Activated T-cell treated with anti-CD3 and anti-CD28 coated beads for 1 hour (primary cell): ENCODE results near the gene RAP1A.
"Not testable (repeated sequence)": the region's sequence is repeated elsewhere in the genome, so short reads cannot be mapped to it uniquely, and the experiment has no call there.

Experiments used
- DNase-seq: peaks from one replicate; pipeline ENCODE4 v3.0.0-alpha.2; 2020; ENCODE audit warnings: low read depth

The RAP1A gene

DNA sequence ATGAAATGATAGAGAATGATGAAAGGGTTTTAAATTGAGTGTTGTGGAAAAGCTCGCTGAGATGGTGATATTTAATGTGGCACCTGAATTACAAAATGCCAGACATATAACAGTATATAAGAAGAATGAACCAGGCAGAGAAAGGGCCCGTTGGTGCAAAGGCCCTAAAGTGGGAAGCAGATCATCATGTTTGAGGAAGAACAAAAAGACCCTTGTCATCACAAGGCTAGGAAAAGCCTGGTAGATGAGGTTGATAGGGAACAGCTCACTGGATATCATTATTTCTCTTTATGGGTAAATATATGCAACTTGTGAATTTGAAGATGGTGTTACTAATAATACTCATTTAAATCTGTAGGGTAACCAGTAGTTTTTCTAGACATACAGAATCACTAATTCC lies 11.0 kb downstream of the RAP1A start:
- no peak for DNase-seq

DNA sequence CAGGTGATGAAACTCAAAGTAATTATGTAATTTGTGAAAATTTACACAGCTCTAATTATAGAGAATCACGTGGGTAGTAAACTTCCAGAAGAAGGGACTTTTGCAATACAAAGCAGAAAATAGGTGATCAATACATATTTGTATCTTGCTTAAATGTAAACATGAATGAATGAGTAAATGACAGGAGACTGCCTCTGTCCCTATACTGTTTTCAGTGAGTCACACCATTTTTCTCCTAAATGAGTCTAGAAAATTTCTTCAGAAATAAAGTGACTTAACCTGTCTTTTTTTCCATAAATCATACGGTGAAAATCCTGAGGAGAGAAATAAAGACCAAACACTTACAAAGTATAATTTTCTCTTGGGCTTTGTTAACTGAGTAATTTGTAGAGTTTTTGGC lies 11.9 kb downstream of the RAP1A start:
- DNase-seq: no peak

DNA sequence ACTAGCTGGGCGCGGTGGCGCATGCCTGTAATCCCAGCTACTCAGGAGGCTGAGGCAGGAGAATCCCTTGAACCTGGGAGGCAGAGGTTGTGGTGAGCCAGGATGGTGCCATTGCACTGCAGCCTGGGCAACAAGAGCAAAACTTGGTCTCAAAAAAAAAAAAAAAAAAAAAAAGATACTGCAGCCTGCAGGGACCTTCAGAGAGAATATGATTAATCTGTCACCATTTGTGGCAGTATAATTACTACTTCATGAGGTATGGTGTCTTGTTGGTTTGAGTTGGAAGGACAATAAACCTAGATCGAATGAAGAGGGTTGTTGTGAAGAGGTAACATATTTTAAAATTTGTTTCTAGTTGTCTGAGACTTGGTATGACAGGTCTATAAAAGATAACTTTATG lies 13.2 kb downstream of the RAP1A start:
- DNase-seq: not testable (repeated sequence)

DNA sequence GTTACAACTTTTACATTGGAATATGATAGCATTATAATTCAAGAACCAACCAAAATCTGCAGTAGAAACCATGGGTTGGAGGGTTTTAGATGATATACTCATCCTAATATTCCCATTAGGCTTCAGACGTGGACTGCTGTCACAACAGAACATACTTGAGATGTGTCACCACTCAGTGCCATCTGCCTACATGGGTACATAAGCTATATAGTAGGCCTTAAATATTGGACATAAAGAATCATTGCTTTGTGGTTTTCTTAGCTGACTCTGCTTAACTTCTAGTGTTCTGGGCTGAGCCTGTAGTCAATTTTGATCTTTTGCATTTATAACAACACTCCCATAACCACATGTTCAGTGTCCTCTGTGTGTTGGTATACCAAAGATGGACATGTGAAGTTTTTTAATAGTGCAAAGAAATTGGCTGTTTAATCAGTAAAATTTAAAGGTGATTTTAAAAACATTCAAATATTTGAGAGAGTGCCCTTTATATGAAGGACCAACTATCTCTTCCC lies 14.2 kb downstream of the RAP1A start:
- no peak for DNase-seq

DNA sequence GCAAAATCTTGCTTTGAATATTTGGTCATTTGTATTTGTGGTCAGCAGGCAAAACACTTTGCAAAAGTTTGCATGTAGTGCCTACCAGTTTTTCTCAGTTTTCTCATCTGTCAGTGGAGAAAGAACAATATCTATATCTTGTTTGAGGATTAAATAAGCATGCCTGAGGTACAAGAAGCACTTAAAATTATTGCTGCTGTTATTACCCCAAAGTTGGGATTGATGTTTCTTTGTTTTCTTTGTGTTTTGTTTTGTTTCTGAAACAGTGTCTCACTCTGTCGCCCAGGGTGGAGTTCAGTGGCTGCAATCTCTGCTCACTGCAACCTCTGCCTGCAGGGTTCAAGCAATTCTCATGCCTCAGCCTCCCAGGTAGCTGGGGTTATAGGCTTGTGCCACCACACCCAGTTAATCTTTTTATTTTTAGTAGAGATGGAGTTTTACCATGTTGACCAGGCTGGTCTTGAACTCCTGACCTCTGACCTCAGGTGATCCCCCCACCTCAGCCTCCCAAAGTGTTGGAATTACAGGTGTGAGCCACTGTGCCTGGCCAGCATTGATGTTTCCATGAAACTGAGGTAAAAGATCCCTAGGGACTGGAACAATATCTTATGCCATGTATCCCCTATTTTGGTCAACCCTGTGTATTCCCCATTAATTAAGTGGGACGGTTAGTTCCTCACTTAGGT lies 15.9 kb downstream of the RAP1A start:
- no peak for DNase-seq

DNA sequence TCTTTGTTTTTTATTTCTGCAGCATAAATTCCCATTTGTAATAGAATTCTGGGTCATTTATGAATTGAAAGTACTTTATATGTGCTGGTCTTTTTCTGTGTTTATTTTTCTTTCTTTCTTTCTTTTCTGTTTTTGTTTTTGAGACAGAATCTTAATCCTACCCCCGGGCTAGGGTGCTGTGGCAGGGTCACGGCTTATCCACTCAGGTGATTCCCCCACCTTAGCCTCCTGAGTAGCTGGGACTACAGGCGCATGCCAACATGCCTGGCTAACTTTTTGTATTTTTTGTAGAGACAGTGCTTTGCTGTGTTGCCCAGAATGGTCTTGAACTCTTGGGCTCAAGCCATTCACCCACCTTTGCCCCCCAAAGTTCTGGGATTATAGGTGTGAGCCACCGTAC lies 18.7 kb downstream of the RAP1A start:
- DNase-seq: no peak

DNA sequence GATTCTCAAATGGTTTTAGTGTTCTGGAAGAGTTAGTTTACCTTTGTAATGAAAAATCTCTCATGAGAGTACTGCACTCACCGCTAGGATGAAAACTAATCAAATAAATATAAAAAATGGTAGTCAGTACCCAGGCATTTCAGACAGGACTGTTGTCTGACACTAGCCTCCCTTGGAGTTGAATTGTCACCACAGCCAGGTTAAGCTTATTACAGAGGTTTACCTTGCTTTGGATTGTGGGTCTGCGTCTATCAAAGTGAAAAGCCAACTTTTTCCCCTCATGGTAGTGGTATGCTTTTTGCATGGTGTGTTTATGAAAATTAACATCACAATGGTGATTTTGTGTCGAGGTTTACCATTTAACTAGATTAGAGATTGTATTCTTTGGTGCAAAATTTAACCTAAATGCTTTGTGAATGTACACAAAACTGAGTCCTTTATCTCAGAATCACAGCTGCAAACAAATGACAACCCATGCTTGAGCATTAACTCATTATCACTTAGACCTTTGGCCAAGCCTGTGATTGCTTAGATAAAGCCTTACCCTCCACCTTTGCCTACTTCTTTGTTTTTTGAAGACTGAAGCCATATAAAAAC lies 20.1 kb downstream of the RAP1A start:
- no peak for DNase-seq

DNA sequence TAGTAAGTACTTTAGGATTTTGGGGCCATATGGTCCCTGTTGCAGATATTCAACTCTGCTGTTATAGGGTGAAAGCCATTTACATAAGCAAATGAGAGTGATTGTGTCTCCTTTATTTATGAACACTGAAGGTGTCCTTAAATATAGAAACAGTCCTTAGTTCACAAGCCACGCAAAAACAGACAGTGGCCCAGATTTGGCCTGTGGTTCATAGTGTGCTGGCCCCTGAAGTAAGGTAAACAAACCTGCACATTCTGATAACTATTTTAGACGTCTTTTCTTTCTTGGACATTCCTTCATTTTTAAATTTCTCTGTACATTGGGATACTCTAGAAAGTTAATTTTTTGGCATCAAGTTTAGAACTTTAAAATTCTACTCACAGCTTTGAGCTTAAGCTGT lies 23.5 kb downstream of the RAP1A start:
- no peak for DNase-seq

DNA sequence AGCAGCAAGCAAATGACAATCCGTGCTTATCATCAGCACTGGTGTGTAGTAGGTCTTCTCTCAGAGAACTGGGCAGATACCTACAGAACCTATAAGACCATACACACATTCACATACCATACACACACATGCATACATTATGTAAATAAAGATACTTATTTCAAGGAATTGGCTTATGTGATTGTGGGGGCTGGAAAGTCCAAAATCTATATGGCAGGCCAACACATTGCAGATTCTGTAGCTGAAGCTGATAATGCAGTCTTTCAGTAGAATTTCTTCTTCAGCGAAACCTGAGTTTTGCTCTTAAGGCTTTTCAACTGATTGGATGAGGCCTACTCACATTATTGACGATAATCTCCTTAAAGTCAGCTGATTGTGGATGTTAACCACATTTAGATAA lies 24.1 kb downstream of the RAP1A start:
- DNase-seq: no peak

DNA sequence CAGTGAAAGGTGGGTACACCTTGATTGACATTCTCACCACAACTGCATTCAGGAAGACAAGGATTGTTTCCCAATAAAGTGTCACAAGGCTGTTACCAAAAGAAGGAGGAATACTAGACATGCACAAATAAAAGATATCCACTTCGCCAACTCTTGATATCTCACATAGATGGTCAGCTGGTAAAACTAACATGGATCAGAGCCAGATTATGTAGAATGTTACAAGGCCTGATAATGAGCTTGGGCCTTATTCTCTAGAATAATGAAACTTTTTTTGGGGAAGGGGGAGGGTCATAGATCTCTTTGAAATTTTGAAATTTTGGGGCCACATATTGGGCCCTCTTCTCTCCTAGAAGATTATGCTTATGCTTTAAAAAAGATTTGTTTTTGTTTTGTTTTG lies 24.9 kb downstream of the RAP1A start:
- DNase-seq: no peak

DNA sequence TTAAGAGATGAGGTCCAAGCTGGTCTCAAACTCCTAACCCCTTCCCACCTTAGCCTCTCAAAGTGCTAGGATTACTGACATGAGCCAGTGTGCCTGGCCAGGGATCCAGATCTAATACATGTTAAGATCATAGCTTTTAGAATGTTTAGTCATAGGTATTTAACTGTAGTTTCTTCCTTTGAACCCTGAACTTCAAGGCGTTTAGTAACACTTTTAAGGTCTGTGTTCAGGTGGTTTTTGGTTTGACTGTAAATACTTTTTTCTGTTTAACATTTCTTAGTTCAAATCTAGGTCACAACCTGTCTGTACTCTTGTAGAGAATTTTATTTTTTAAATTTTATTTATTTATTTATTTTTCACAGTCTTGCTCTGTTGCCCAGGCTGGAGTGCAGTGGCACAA lies 28.1 kb downstream of the RAP1A start:
- DNase-seq: no peak

DNA sequence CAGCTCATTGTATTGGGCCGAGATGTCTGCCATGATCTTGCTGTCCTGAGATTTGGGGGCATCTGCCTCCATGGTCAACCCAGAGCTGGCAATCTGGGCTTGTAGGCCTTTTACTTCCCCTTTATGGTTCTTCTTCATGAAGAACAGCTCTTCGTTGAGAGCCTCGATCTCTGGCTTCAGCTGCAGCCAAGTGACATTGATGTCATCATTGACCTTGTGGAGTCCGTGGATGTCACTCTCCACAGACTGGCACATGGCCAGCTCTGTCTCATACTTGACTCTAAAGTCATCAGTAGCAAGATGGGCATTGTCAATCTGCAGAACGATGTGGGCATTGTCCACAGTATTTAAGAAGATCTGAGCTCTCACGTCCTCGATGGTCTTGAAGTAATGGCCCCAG lies 29.2 kb downstream of the RAP1A start:
- DNase-seq: no peak

DNA sequence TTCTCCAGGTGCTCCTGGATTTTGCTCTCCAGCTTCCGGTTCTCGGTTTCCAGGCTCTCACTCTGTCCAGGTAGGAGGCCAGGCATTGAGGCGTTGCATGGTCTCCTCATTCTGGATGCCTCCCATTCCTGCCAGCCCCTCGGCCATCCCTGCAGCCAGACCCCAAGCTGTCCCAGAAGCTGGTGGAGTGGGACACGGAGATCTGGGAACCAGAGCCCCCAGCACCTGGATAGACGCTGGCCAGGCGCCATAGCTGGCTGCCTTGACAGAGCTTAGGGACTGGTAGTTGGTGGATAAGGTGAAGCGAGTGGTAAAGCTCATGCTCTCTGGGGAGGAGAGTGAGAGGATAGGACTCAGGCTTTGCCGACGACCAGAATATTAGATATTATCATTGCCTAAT lies 29.6 kb downstream of the RAP1A start:
- DNase-seq: no peak

DNA sequence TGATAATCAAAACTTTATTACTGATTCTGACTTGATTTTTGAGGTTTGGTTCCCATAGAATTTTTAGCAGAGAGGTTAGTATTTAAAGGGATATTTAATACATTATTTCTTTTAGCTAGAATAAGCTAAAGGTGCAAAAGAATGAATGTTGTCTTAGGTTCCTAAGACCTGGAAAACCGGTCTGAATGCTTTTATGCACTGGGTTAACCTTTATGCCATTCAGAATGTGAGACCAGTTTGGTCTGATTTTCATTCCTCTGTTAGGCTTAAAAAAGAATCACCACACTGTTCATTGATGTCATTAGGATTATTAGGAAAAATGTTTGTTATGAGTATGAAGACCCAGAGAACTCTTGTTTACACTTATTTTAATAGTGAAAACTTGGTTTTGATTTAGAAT lies 30.1 kb downstream of the RAP1A start:
- DNase-seq: no peak

DNA sequence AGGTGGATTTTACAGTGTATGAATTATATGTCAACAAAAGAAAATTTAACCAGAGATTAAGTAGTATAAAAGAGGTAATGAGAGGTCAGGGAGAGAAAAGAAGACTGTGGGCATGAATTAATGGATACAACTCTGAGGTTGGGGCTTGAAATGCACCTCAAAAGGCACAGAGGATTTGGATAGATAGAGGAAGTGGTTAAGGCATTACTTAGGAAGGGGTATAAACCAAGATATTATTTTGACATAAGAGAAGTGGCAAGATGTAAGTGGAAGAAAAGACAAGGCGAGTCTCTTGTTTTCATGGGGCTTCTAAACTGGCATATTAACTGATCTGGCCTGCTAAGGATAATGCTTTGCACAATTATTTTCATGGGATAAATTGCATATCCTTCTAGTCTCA lies 34.1 kb downstream of the RAP1A start:
- no peak for DNase-seq

DNA sequence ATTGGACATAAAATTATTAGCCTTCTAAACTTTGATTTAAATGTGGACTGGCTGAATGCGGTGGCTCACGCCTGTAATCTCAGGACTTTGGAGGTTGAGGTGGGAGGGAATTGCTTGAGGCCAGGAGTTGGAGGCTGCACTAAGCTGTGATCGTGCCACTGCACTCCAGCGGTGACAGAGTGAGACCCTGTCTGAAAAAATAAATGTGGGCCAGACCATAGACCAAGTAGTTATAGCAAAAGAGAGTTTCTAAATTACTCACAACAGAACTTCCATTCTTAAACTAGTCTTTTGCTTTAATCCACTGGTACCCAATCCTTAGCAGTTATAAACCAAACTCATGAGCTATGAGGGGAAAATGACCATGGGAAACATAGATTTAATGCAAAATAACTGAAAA lies 35.2 kb downstream of the RAP1A start:
- DNase-seq: no peak

DNA sequence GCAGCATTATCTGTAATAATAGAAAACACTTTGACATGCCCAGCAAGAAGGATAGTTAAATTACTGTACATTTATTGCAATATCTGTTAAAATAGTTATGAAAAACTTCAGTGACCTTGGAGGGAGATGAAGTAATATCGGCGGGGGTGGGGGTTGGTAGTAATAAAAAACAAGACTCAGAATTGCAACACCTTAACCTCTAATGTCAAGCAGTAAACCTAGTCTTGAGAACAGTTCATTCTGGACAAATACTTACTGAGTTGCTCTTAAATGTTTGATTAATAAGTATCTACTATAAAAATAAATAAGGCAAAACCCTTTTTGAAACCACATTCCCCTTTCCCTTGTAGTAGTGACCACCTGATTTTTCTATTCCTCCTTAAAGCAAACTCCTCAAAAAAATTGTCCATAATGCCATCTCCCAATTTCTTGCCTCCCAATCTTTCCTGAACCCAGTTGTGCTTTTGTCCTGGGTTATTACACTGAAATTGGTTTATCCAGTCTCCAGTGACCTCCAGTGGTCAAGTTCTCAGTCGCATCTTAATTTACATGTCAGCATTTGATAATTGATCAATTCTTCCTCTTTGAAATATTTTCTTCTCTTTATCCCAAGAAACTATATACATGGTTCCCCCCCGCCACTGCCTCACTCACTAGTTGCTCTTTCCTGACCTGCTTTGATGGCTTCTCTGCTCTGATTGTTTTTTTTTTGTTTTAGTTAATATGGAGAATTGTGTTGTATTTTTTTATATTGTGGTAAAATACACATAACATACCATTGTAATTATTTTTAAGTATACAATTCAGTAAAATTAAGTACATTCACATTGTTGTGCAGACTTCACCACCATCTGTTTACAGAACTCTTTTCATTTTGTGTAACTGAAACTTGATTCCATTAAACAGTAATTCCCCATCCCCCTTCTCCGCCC lies 36.8 kb downstream of the RAP1A start:
- DNase-seq: no peak

DNA sequence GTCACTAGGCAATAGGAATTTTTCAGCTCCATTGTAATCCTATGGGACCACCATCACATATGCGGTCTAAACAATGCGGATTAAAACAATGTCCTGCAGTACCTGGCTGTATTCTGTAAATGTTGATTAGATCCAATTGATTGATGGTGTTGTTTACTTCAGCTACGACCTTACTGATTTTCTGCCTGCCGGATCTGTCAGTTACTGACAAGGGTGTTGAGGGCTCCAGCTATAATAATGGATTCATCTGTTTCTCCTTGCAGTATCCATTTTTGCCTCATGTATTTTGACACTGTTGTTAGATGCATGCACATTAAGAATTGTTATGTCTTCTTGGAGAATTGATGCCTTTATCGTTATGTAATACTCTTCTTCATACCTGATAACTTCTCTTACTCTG lies 39.0 kb downstream of the RAP1A start:
- DNase-seq: no peak

DNA sequence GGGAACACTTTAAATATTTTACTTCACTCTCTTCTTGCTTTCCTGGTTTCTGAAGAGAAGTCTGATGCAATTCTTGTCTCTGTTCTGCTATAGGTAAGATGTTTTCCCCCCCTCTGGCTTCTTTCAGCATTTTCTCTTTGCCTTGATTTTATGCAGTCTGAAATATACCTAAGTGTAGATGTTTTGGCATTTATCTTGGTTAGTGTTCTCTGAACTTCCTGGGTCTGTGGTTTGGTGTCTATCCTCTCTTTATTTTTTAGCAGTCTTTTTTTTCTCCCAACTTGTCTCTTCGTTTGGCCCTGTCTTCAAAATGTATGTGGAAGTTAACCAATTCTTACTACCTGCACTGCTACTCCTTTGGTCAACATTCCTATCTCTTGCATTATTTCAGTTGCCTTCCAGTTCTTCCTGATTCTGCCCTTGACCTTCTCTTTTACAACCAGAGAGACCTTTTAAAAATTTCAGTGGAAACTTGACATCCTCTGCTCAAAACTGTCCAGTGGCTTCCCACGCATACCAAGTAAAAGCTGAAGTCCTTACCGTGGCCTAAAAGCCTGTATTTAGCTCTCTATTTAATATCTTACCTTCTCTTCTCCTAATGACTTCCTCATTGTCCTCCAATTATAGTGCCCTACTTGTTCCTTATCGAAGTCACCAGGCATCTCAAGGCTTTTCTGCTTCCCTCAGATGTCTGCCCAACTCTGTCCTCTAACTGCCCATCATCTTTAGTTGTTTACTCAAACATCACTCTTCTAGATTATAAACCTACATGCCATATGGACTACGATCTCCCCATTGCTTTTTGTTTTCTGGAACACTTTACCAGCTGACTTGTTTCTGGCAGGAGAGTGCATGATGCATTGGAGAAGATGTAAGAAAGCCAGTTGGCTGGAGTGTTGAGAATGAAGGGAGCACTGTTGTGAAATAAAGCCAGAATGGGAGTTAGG lies 40.9 kb downstream of the RAP1A start:
- no peak for DNase-seq

DNA sequence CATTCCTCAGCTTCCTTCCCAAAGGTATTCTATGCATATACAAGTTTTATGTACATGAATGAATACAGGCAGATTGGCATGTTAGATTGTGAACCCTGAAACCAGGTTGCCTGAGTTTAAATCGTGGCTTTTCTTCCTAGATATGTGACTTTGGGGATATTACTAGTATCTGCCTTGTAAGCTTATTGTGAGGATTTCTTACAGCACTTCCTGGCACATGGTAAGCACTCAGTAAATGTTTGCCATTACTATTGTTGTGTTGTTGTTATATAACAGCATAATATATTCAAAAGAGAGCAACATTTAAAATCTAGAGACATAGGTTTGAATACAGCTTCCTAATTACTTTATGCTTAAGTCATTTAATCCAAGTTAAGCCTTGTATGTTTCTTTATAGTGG lies 45.1 kb downstream of the RAP1A start:
- no peak for DNase-seq

DNA sequence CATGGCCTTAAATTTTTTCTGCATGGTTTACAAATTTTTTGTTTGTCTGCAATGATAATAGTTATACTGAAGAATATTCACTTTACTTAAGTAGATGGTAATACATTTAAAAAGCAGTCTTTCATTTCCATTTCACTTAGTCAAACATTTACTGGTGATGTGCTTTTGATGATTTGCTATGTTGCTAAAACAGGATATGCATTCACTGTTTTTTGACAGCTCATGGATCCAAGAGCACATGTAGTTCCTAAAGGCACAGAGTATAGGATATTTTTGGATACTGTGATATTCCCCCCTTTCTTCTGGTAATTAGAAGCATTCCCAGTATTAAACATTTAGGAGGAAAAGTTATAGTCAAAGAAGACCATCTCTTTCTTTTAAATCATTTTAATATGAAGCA lies 45.9 kb downstream of the RAP1A start:
- no peak for DNase-seq

DNA sequence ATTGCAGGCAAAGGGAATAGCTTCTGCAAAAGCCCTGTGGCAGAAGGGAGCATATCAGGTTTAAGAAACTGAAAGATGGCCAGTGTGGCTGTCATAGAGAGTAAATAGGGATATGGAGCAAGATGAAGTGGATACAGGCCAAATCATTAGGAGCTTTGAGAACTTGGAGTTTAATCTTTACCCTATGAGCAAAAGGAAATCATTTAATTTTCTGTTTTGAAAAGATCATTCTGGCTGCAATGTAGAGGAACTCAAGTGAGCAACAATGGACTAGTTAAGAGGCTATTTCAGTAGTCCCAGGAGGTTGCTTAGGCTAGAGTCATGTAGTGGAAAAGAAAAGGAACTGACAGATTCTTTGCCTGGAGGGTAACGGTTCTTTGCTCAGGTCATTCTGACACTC lies 47.2 kb downstream of the RAP1A start:
- DNase-seq: no peak
